DND-41 (cell line): ENCODE measurements around the gene WDR46.

Source experiments
- ATAC-seq: fragments of 200-7000 bp; cut with Tn5 transposase; 3 replicates; pipeline ENCODE4 v1.9.1; 2021; ENCODE audit warnings: low read depth; ENCODE audit not compliant: insufficient read depth
- DNase-seq: peaks from one replicate; pipeline ENCODE4 v3.0.0-alpha.2; 2020
- H2AFZ ChIP-seq: 2 replicates; pipeline ENCODE4 v1.6.0; 2012; ENCODE audit warnings: low read depth, low read length
- H3K27ac ChIP-seq: 2 replicates; pipeline ENCODE4 v1.5.1; 2012; ENCODE audit warnings: low read length, inconsistent platforms
- H3K27me3 ChIP-seq: fragments of 200-600 bp; sonication (generic); 2 replicates; pipeline ENCODE4 v1.6.0; 2012; ENCODE audit warnings: low read length, mild to moderate bottlenecking, inconsistent platforms; ENCODE audit not compliant: insufficient read depth, poor library complexity
- H3K36me3 ChIP-seq: 2 replicates; pipeline ENCODE4 v1.5.1; 2012; ENCODE audit warnings: low read length, inconsistent platforms; ENCODE audit not compliant: insufficient read depth
- H3K4me1 ChIP-seq: 2 replicates; pipeline ENCODE4 v1.5.1; 2012; ENCODE audit warnings: mild to moderate bottlenecking, low read length; ENCODE audit not compliant: insufficient read depth
- H3K4me2 ChIP-seq: 2 replicates; pipeline ENCODE4 v1.6.0; 2012; ENCODE audit warnings: mild to moderate bottlenecking, moderate library complexity, low read length, inconsistent platforms; ENCODE audit not compliant: insufficient read depth
- H3K4me3 ChIP-seq, 2 experiments: fragments of 200-600 bp in 1 of 2; shearing (Covaris generic) in 1 of 2; 2 replicates each; pipeline ENCODE4 v1.5.1; 2012 to 2016; ENCODE audit warnings: inconsistent platforms in 2 of 2, low read length in 2 of 2, mild to moderate bottlenecking in 2 of 2, low read depth in 1 of 2, moderate library complexity in 1 of 2
- H3K79me2 ChIP-seq: 2 replicates; pipeline ENCODE4 v1.6.0; 2012; ENCODE audit warnings: low read length, inconsistent platforms; ENCODE audit not compliant: insufficient read depth
- H3K9ac ChIP-seq: 2 replicates; pipeline ENCODE4 v1.6.0; 2012; ENCODE audit warnings: low read depth, mild to moderate bottlenecking, inconsistent platforms, low read length, moderate library complexity
- H3K9me3 ChIP-seq: 2 replicates; pipeline ENCODE4 v1.5.1; 2012; ENCODE audit warnings: low read length, moderate library complexity, mild to moderate bottlenecking, inconsistent platforms; ENCODE audit not compliant: insufficient read depth, severe bottlenecking
- H4K20me1 ChIP-seq: 2 replicates; pipeline ENCODE4 v1.6.0; 2012; ENCODE audit warnings: low read length; ENCODE audit not compliant: insufficient read depth
- EZH2 ChIP-seq: IDR thresholded peaks from 3 replicates; pipeline ENCODE4 v1.6.1; 2012; ENCODE audit warnings: borderline replicate concordance, low read depth, mild to moderate bottlenecking, moderate library complexity, low read length, inconsistent platforms; ENCODE audit not compliant: severe bottlenecking
- TF ChIP-seq, protein P1 (sequence below): IDR thresholded peaks from 2 replicates; pipeline ENCODE4 v1.5.1; 2012; ENCODE audit warnings: borderline replicate concordance, low read length, moderate library complexity, mild to moderate bottlenecking; ENCODE audit not compliant: poor library complexity, severe bottlenecking; ENCODE audit errors: extremely low read depth

WDR46 gene

DNA sequence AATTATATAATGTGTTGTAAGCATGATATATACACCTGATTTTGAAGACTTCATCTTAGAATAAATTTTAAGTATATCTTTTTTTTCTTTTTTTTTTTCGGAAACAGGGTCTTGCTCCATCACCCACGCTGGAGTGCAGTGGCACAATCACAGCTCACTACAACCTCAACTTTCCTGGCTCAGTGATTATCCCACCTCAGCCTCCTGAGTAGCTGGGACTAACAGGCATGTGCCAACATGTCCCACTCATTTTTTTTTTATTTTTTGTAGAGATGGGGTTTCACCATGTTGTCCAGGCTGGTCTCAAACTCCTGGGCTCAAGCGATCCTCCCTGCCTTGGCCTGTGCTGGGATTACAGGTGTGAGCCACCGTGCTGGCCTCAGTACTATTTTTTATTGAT lies 34.4 kb downstream of the WDR46 start:
- no peak overlapping the region for H3K4me3 ChIP-seq
- no peaks in the 10 kb centered on the region for H3K9me3 ChIP-seq
- H4K20me1 ChIP-seq, result no peaks in the 10 kb centered on the region
- no peak overlapping the region for H2AFZ ChIP-seq
- H3K9ac ChIP-seq, result no peak overlapping the region
- DNase-seq (no peak), ATAC-seq (no peak)
- H3K27ac ChIP-seq, result no peak overlapping the region
- peaks cover 14% of the 10 kb centered on the region for H3K79me2 ChIP-seq
- H3K4me2 ChIP-seq, result no peak overlapping the region
- H3K36me3 ChIP-seq, result peaks cover 37% of the 10 kb centered on the region
- H3K4me1 ChIP-seq, result peaks cover 24% of the 10 kb centered on the region
- H3K27me3 ChIP-seq, result no peaks in the 10 kb centered on the region
- TF ChIP-seq, protein P1, sequence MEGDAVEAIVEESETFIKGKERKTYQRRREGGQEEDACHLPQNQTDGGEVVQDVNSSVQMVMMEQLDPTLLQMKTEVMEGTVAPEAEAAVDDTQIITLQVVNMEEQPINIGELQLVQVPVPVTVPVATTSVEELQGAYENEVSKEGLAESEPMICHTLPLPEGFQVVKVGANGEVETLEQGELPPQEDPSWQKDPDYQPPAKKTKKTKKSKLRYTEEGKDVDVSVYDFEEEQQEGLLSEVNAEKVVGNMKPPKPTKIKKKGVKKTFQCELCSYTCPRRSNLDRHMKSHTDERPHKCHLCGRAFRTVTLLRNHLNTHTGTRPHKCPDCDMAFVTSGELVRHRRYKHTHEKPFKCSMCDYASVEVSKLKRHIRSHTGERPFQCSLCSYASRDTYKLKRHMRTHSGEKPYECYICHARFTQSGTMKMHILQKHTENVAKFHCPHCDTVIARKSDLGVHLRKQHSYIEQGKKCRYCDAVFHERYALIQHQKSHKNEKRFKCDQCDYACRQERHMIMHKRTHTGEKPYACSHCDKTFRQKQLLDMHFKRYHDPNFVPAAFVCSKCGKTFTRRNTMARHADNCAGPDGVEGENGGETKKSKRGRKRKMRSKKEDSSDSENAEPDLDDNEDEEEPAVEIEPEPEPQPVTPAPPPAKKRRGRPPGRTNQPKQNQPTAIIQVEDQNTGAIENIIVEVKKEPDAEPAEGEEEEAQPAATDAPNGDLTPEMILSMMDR, result no peak
- TF ChIP-seq EZH2, result no peak

- Histone ChIP-seq H3K4me3 (no peak overlapping the region), H3K27me3 (no peaks in the 10 kb centered on the region), H4K20me1 (no peaks in the 10 kb centered on the region), H3K79me2 (peaks cover 14% of the 10 kb centered on the region), H3K27ac (no peak overlapping the region), H3K4me2 (no peak overlapping the region), H3K36me3 (peaks cover 28% of the 10 kb centered on the region), H3K4me1 (peaks cover 38% of the 10 kb centered on the region), H3K9me3 (no peaks in the 10 kb centered on the region), H3K9ac (no peak overlapping the region), H2AFZ (no peak overlapping the region)
- DNase-seq (no peak), ATAC-seq (no peak)
- TF ChIP-seq, protein P1, result no peak
- TF ChIP-seq EZH2, result no peak
Observed at GRCh38 chr6:33252759-33253158, 36.3 kb downstream of the WDR46 start.

- Histone ChIP-seq H2AFZ (no peak overlapping the region), H3K27me3 (no peaks in the 10 kb centered on the region), H4K20me1 (no peaks in the 10 kb centered on the region), H3K4me1 (peaks cover 39% of the 10 kb centered on the region), H3K4me2 (peak overlapping the region; percentile 8; the same call in 1 of the 2 replicates), H3K4me3 (no peak overlapping the region), H3K9me3 (no peaks in the 10 kb centered on the region), H3K27ac (no peak overlapping the region), H3K36me3 (peaks cover 21% of the 10 kb centered on the region), H3K79me2 (peaks cover 14% of the 10 kb centered on the region), H3K9ac (no peak overlapping the region)
- DNase-seq, result no peak
- no peak for ATAC-seq
- TF ChIP-seq EZH2, result no peak
- TF ChIP-seq, protein P1, result peak; percentile 4
Observed at GRCh38 chr6:33251395-33252012, 37.5 kb downstream of the WDR46 start.

DNA sequence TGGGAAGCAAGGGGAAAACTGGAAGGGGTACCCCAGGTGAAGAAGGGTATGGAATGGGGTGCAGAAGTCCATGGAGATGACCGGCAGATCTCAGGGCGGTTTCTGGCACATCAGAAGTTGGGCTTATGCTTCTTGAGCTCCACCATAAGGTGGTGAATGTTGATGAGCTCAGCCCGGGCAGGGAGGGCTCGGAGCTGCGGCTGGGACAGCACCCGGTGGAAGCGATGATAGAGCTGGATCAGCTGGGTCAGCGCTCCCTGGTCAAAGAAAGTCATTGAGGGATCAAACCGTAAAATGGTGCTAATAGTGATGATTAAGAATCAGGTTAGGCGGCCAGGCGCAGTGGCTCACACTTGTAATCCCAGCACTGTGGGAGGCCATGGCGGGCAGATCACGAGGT lies 38.3 kb downstream of the WDR46 start:
- Histone ChIP-seq H3K27ac (peak overlapping the region; percentile 85), H3K4me2 (peak overlapping the region; percentile 88)

More for the DNA sequence above, 38.3 kb downstream of the WDR46 start:
- H4K20me1 ChIP-seq, result no peaks in the 10 kb centered on the region
- no peak overlapping the region for H2AFZ ChIP-seq
- H3K9ac ChIP-seq, result peak overlapping the region; percentile 72; the same call in 1 of the 2 replicates
- peak overlapping the region in 1 of 2 experiments; percentile 63; a peak in 2 of 4 replicates for H3K4me3 ChIP-seq
- H3K27me3 ChIP-seq, result no peaks in the 10 kb centered on the region
- DNase-seq (no peak), ATAC-seq (no peak)
- H3K4me1 ChIP-seq, result peaks cover 39% of the 10 kb centered on the region
- H3K36me3 ChIP-seq, result peaks cover 21% of the 10 kb centered on the region
- no peaks in the 10 kb centered on the region for H3K9me3 ChIP-seq
- TF ChIP-seq EZH2, result no peak
- TF ChIP-seq, protein P1, result no peak
- peaks cover 14% of the 10 kb centered on the region for H3K79me2 ChIP-seq
